HEK293T (cell line): ENCODE data around the gene FUT8.

ENCODE experiments used
- BHLHE40 ChIP-seq: fragments of 450-650 bp; IDR thresholded peaks from 2 replicates; pipeline ENCODE4 v1.6.1; 2016; ENCODE audit warnings: mild to moderate bottlenecking, moderate library complexity, borderline replicate concordance
- FOXA1 ChIP-seq: fragments of 450-650 bp; IDR thresholded peaks from 2 replicates; pipeline ENCODE4 v1.6.1; 2016; ENCODE audit warnings: mild to moderate bottlenecking
- FOXK2 ChIP-seq: fragments of 450-650 bp; IDR thresholded peaks from 2 replicates; pipeline ENCODE4 v1.6.1; 2016; ENCODE audit warnings: mild to moderate bottlenecking
- FOXM1 ChIP-seq: fragments of 450-650 bp; IDR thresholded peaks from 2 replicates; pipeline ENCODE4 v1.6.1; 2017; ENCODE audit warnings: mild to moderate bottlenecking, borderline replicate concordance
- NFRKB ChIP-seq: fragments of 450-650 bp; IDR thresholded peaks from 2 replicates; pipeline ENCODE4 v1.6.1; 2016; ENCODE audit warnings: mild to moderate bottlenecking, moderate library complexity
- SP1 ChIP-seq: fragments of 450-650 bp; IDR thresholded peaks from 2 replicates; pipeline ENCODE4 v1.6.1; 2017
- TARDBP ChIP-seq: fragments of 450-650 bp; IDR thresholded peaks from 2 replicates; pipeline ENCODE4 v1.6.1; 2016
- ZNF384 ChIP-seq: fragments of 450-650 bp; IDR thresholded peaks from 2 replicates; pipeline ENCODE4 v1.6.1; 2016

- TF ChIP-seq NFRKB (no peak), BHLHE40 (no peak), ZNF384 (no peak), FOXM1 (no peak), SP1 (no peak), TARDBP (no peak), FOXA1 (no peak), FOXK2 (no peak)
Measured at GRCh38 chr14:65650826-65651225, 238.3 kb downstream of the FUT8 start.
